CD14-positive monocyte (primary cell): ENCODE data around the gene DDIAS. TPM values are rescaled to one million over a fixed set of nuclear protein-coding genes. Genes with fewer than 3 reads are reported as not detected.
"Not testable (repeated sequence)": the region's sequence is repeated elsewhere in the genome, so short reads cannot be mapped to it uniquely, and the experiment has no call there.

ENCODE experiments used
- DNase-seq, 3 donors: peaks; one replicate each; pipeline ENCODE4 v3.0.0-alpha.2; 2011 to 2022
- H2AFZ ChIP-seq: 2 replicates; pipeline ENCODE4 v1.6.0; 2012; ENCODE audit warnings: mild to moderate bottlenecking, low read depth, low read length, inconsistent platforms; ENCODE audit not compliant: insufficient read depth, poor library complexity, severe bottlenecking
- H3K27ac ChIP-seq, 2 donors: 1 replicate in 1 of 2; 2 replicates in 1 of 2; pipeline ENCODE4 v1.5.1; 2012 to 2013; ENCODE audit warnings: low read length in 2 of 2, control low read depth in 1 of 2, inconsistent platforms in 1 of 2, low read depth in 1 of 2, mild to moderate bottlenecking in 1 of 2
- H3K27me3 ChIP-seq, 2 donors: one replicate each; pipeline versions ENCODE4 v1.6.0 to v1.6.1; 2011 to 2013; ENCODE audit warnings: low read length in 2 of 2; ENCODE audit not compliant: control insufficient read depth in 2 of 2, insufficient read depth in 2 of 2
- H3K36me3 ChIP-seq, 2 donors: replicated peaks in 1 of 2; 1 replicate in 1 of 2; 2 replicates in 1 of 2; pipeline versions ENCODE4 v1.5.1 to v1.6.1; 2012 to 2013; ENCODE audit warnings: low read length in 2 of 2, control low read depth in 1 of 2, inconsistent platforms in 1 of 2, mild to moderate bottlenecking in 1 of 2; ENCODE audit not compliant: insufficient read depth in 2 of 2, control insufficient read depth in 1 of 2
- H3K4me1 ChIP-seq, 2 donors: 1 replicate in 1 of 2; 2 replicates in 1 of 2; pipeline versions ENCODE4 v1.5.1 to v1.6.1; 2012 to 2013; ENCODE audit warnings: low read length in 2 of 2, control low read depth in 1 of 2, inconsistent platforms in 1 of 2, mild to moderate bottlenecking in 1 of 2, moderate library complexity in 1 of 2; ENCODE audit not compliant: insufficient read depth in 2 of 2, control insufficient read depth in 1 of 2
- H3K4me2 ChIP-seq: replicated peaks from 2 replicates; pipeline ENCODE3; 2012; ENCODE audit warnings: low read length, moderate library complexity, mild to moderate bottlenecking; ENCODE audit not compliant: poor library complexity, severe bottlenecking; ENCODE audit errors: extremely low read depth
- H3K4me3 ChIP-seq, 3 experiments: fragments of 200-600 bp in 1 of 3; sonication (generic) in 1 of 3; replicated peaks in 1 of 3; 1 replicate in 2 of 3; 2 replicates in 1 of 3; pipeline ENCODE4 v1.5.1; 2011 to 2013; ENCODE audit warnings: low read length in 3 of 3, mild to moderate bottlenecking in 3 of 3, control low read depth in 2 of 3, low read depth in 2 of 3, inconsistent platforms in 1 of 3, moderate library complexity in 1 of 3
- H3K79me2 ChIP-seq: 2 replicates; pipeline ENCODE4 v1.6.0; 2012; ENCODE audit warnings: mild to moderate bottlenecking, control low read depth, inconsistent platforms, low read length, moderate library complexity; ENCODE audit not compliant: insufficient read depth
- H3K9ac ChIP-seq: 2 replicates; pipeline ENCODE4 v1.6.0; 2017; ENCODE audit warnings: low read length, mild to moderate bottlenecking; ENCODE audit not compliant: insufficient read depth, poor library complexity, severe bottlenecking
- H3K9me3 ChIP-seq, 2 donors: replicated peaks in 1 of 2; 1 replicate in 1 of 2; 2 replicates in 1 of 2; pipeline versions ENCODE4 v1.5.1 to v1.6.1; 2012 to 2013; ENCODE audit warnings: low read length in 2 of 2, control low read depth in 1 of 2; ENCODE audit not compliant: control insufficient read depth in 1 of 2, insufficient read depth in 1 of 2
- H4K20me1 ChIP-seq: 2 replicates; pipeline ENCODE4 v1.6.0; 2012; ENCODE audit warnings: mild to moderate bottlenecking, low read length, control low read depth, moderate library complexity; ENCODE audit not compliant: insufficient read depth
- H3K27ac Mint-ChIP-seq, 7 donors: one replicate each; pipeline ENCODE4 v1.8.0; 2020; ENCODE audit warnings: mild to moderate bottlenecking in 7 of 7, mixed read lengths in 7 of 7, moderate library complexity in 6 of 7, inconsistent platforms in 2 of 7
- H3K27me3 Mint-ChIP-seq, 3 donors: one replicate each; pipeline ENCODE4 v1.8.0; 2021 to 2022; ENCODE audit warnings: low read depth in 3 of 3, mild to moderate bottlenecking in 3 of 3, mixed read lengths in 3 of 3, moderate library complexity in 3 of 3, inconsistent platforms in 1 of 3
- H3K36me3 Mint-ChIP-seq, 2 donors: one replicate each; pipeline ENCODE4 v1.8.0; 2020; ENCODE audit warnings: mixed read lengths in 2 of 2, inconsistent platforms in 1 of 2, mild to moderate bottlenecking in 1 of 2
- H3K4me1 Mint-ChIP-seq: one replicate; pipeline ENCODE4 v1.8.0; 2020; ENCODE audit warnings: mild to moderate bottlenecking, mixed read lengths
- H3K4me3 Mint-ChIP-seq, 2 donors: one replicate each; pipeline ENCODE4 v1.8.0; 2020; ENCODE audit warnings: mild to moderate bottlenecking in 2 of 2, mixed read lengths in 2 of 2, moderate library complexity in 1 of 2
- H3K9me3 Mint-ChIP-seq, 7 donors: one replicate each; pipeline ENCODE4 v1.8.0; 2020 to 2022; ENCODE audit warnings: mixed read lengths in 7 of 7, mild to moderate bottlenecking in 6 of 7, moderate library complexity in 6 of 7, inconsistent platforms in 2 of 7
- CTCF ChIP-seq: fragments of 200-600 bp; IDR thresholded peaks from one replicate; pipeline ENCODE4 v1.8.0; 2022; ENCODE audit warnings: antibody characterized with exemption, mild to moderate bottlenecking
- WGBS: methylation state at CpG from one replicate; pipeline ENCODE4 v1.1.5; 2013; ENCODE audit warnings: missing lambda C conversion rate; ENCODE audit not compliant: insufficient coverage; 5-methylcytosine and 5-hydroxymethylcytosine counted together
- intact Hi-C, 2 donors: fragments of 100-400 bp; cut with micrococcal nuclease; formaldehyde crosslinking; loops; one replicate each; pipeline versions ENCODE4 v1.15.0 to v1.15.1; 2023
- polyA plus RNA-seq, 3 donors: library from polyadenylated mRNA; depleted of rRNA in 1 of 3; unstranded in 2 of 3; stranded (reverse) in 1 of 3; fragments of 300-500 nt in 2 of 3; fragments of >200 nt in 1 of 3; fragmentation: Illumina TruSeq in 2 of 3; gene quantifications; 1 replicate in 2 of 3; 2 replicates in 1 of 3; pipeline ENCODE4 v1.2.3, GENCODE V29; 2012 to 2021

DDIAS gene
- polyA plus RNA-seq, 3 donors, result 6.0 to 14.1 (median 13.5) TPM

- no peaks in the 10 kb centered on the region for H3K4me1 Mint-ChIP-seq
- Histone ChIP-seq H3K27ac (no peak overlapping the region), H3K9me3 (no peaks in the 10 kb centered on the region), H3K9ac (no peak overlapping the region), H3K79me2 (no peaks in the 10 kb centered on the region), H3K27me3 (no peaks in the 10 kb centered on the region), H2AFZ (no peak overlapping the region), H3K36me3 (no peaks in the 10 kb centered on the region), H3K4me3 (no peak overlapping the region), H3K4me2 (no peak overlapping the region), H3K4me1 (no peaks in the 10 kb centered on the region), H4K20me1 (no peaks in the 10 kb centered on the region)
- peaks cover 0 to 6% (median 4%) of the 10 kb centered on the region in 7 donors for H3K9me3 Mint-ChIP-seq
- no peak for TF ChIP-seq CTCF
- no peaks in the 10 kb centered on the region for H3K36me3 Mint-ChIP-seq
- DNase-seq, result no peak
- H3K27me3 Mint-ChIP-seq, result peaks cover 0 to 6% (median 2%) of the 10 kb centered on the region in 3 donors
- H3K27ac Mint-ChIP-seq, result peak overlapping the region in 1 of 7 donors; percentile 32
- WGBS, result 100% methylated on average over 1 of the region's 2 CpGs
- intact Hi-C loops, result no loop called here
- H3K4me3 Mint-ChIP-seq, result no peak overlapping the region
These were observed 59.2 kb downstream of the DDIAS start for GRCh38 chr11:82960779-82961143.

GRCh38 chr11:82962021-82962420 lies 60.5 kb downstream of the DDIAS start:
- H3K9ac ChIP-seq, H3K79me2 ChIP-seq, H3K4me3 ChIP-seq, H3K27me3 ChIP-seq, H3K27me3 Mint-ChIP-seq, H3K4me2 ChIP-seq, H3K4me1 Mint-ChIP-seq, H3K9me3 Mint-ChIP-seq, H3K36me3 ChIP-seq, H3K9me3 ChIP-seq, intact Hi-C loops, H3K27ac ChIP-seq, H3K36me3 Mint-ChIP-seq, DNase-seq, H2AFZ ChIP-seq, H4K20me1 ChIP-seq, H3K4me1 ChIP-seq, H3K4me3 Mint-ChIP-seq, H3K27ac Mint-ChIP-seq: not testable (repeated sequence)
